B cell (primary cell): ENCODE results near the gene ALG8.

ENCODE experiments used
- CTCF ChIP-seq: fragments of 200-600 bp; IDR thresholded peaks from one replicate; pipeline ENCODE4 v1.8.0; 2022; ENCODE audit warnings: antibody characterized with exemption, mild to moderate bottlenecking
- EZH2 ChIP-seq: IDR thresholded peaks from 2 replicates; pipeline ENCODE4 v1.6.1; 2012; ENCODE audit warnings: borderline replicate concordance, low read depth, mild to moderate bottlenecking, moderate library complexity, low read length; ENCODE audit not compliant: insufficient read depth, poor library complexity, severe bottlenecking

- TF ChIP-seq CTCF (no peak), EZH2 (no peak)
Observed at GRCh38 chr11:78100676-78101472, 38.6 kb downstream of the ALG8 start.
